ENCODE data around the gene FAT3. TPM values are rescaled to one million over a fixed set of nuclear protein-coding genes. Genes with fewer than 3 reads are reported as not detected.

Gene FAT3
- polyA plus RNA-seq, 1 donor (not counting 4 experiments of a cell fraction or from before 2014, with no cell fraction given) = 0.69 TPM

DNA sequence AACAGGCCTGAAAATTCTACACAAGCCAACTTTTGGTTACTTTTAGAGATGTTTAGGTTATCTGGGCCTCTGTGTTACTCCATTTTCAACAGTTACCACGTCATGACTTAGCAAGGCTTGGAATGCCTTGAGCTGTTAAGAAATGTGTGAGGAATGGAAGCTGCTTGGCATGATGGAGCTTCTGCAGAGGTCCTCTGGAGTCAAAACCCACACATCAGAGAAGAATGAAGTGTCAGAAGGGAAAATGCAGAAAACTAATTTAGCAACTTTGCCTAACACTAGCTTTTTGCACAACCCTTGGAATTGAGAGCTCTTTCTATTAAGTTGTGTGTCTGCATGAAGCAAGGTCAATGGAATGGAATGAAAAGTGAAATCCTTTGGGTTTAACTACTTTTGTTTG is 27.4 kb downstream of the FAT3 start:
- Histone ChIP-seq H3K4me2 (ENCODE audit: control insufficient read depth, extremely low read depth, insufficient read depth, low read depth, low read length) (no peak overlapping the region), H3K4me3 (ENCODE audit: control insufficient read depth in 2 of 3, extremely low read depth in 1 of 3, insufficient read depth in 2 of 3, low read depth in 1 of 3, low read length in 3 of 3) (no peak overlapping the region), H3K27ac (ENCODE audit: control insufficient read depth, insufficient read depth, low read length) (no peak overlapping the region), H3K36me3 (ENCODE audit: control insufficient read depth in 2 of 2, extremely low read depth in 1 of 2, insufficient read depth in 2 of 2, low read length in 2 of 2) (no peaks in the 10 kb centered on the region), H3K79me2 (ENCODE audit: control insufficient read depth, insufficient read depth, low read length) (no peaks in the 10 kb centered on the region), H4K20me1 (ENCODE audit: control insufficient read depth, extremely low read depth, insufficient read depth, low read length) (no peaks in the 10 kb centered on the region), H3K9ac (ENCODE audit: control insufficient read depth, extremely low read depth, insufficient read depth, low read length) (no peak overlapping the region), H3K9me3 (ENCODE audit: control insufficient read depth, low read depth, low read length) (no peaks in the 10 kb centered on the region), H3K9me1 (ENCODE audit: control insufficient read depth, extremely low read depth, insufficient read depth, low read length) (no peaks in the 10 kb centered on the region), H3K4me1 (ENCODE audit: control insufficient read depth, extremely low read depth, insufficient read depth, low read length) (no peaks in the 10 kb centered on the region), H2AFZ (ENCODE audit: control insufficient read depth, low read length) (no peak overlapping the region), H3K27me3 (ENCODE audit: control insufficient read depth, extremely low read depth, insufficient read depth, low read length) (no peaks in the 10 kb centered on the region)
- dilution Hi-C loops (cut with MboI; ENCODE audit: extremely low pct_ligation_motif_present, low sequenced_read_pairs) = no loop called here
- DNase-seq (ENCODE audit: low read depth, low spot score) (no peak), FAIRE-seq (no peak)
- TF ChIP-seq, protein P1, sequence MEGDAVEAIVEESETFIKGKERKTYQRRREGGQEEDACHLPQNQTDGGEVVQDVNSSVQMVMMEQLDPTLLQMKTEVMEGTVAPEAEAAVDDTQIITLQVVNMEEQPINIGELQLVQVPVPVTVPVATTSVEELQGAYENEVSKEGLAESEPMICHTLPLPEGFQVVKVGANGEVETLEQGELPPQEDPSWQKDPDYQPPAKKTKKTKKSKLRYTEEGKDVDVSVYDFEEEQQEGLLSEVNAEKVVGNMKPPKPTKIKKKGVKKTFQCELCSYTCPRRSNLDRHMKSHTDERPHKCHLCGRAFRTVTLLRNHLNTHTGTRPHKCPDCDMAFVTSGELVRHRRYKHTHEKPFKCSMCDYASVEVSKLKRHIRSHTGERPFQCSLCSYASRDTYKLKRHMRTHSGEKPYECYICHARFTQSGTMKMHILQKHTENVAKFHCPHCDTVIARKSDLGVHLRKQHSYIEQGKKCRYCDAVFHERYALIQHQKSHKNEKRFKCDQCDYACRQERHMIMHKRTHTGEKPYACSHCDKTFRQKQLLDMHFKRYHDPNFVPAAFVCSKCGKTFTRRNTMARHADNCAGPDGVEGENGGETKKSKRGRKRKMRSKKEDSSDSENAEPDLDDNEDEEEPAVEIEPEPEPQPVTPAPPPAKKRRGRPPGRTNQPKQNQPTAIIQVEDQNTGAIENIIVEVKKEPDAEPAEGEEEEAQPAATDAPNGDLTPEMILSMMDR (optimal IDR thresholded peaks at IDR 0.05 in 1 of 3, IDR thresholded peaks at IDR 0.05 in 1 of 3, conservative IDR thresholded peaks at IDR 0.05 in 1 of 3; ENCODE audit: extremely low read depth in 1 of 3, insufficient read depth in 2 of 3, low read length in 3 of 3) = no peak
- TF ChIP-seq EZH2 (IDR thresholded peaks at IDR 0.05; ENCODE audit: low read length) = no peak

DNA sequence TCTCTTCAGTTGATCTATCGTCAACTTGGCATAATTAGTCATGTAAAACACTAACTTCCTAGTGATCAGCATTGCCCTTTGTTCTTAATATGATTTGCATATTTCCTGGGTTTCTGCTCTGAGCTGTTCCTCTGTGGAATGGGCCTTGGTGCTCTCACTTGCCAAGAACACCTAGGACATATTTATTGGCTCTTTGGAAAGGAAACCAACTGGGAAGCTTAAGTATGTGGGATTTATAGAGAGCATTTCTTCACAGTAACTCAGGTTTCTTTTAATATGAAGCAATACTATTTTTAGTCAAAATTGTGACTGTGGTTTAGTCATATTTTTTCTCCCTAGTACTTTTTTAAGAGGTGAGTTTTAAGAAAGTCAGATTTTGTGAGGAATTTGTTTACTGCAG is 28.8 kb downstream of the FAT3 start:
- no peak overlapping the region for H2AFZ ChIP-seq (ENCODE audit: control insufficient read depth, low read length)
- no peak overlapping the region for H3K9ac ChIP-seq (ENCODE audit: control insufficient read depth, extremely low read depth, insufficient read depth, low read length)
- H4K20me1 ChIP-seq (ENCODE audit: control insufficient read depth, extremely low read depth, insufficient read depth, low read length) = no peaks in the 10 kb centered on the region
- no peak for DNase-seq (ENCODE audit: low read depth, low spot score)
- H3K4me2 ChIP-seq (ENCODE audit: control insufficient read depth, extremely low read depth, insufficient read depth, low read depth, low read length) = no peak overlapping the region
- no peaks in the 10 kb centered on the region for H3K9me1 ChIP-seq (ENCODE audit: control insufficient read depth, extremely low read depth, insufficient read depth, low read length)
- no peak for FAIRE-seq
- TF ChIP-seq, protein P1 (optimal IDR thresholded peaks at IDR 0.05 in 1 of 3, IDR thresholded peaks at IDR 0.05 in 1 of 3, conservative IDR thresholded peaks at IDR 0.05 in 1 of 3; ENCODE audit: extremely low read depth in 1 of 3, insufficient read depth in 2 of 3, low read length in 3 of 3) = no peak
- TF ChIP-seq EZH2 (IDR thresholded peaks at IDR 0.05; ENCODE audit: low read length) = no peak
- no peak overlapping the region for H3K4me3 ChIP-seq (ENCODE audit: control insufficient read depth in 2 of 3, extremely low read depth in 1 of 3, insufficient read depth in 2 of 3, low read depth in 1 of 3, low read length in 3 of 3)
- no peaks in the 10 kb centered on the region for H3K4me1 ChIP-seq (ENCODE audit: control insufficient read depth, extremely low read depth, insufficient read depth, low read length)
- no peaks in the 10 kb centered on the region for H3K9me3 ChIP-seq (ENCODE audit: control insufficient read depth, low read depth, low read length)
- no peaks in the 10 kb centered on the region for H3K27me3 ChIP-seq (ENCODE audit: control insufficient read depth, extremely low read depth, insufficient read depth, low read length)
- H3K36me3 ChIP-seq (ENCODE audit: control insufficient read depth in 2 of 2, extremely low read depth in 1 of 2, insufficient read depth in 2 of 2, low read length in 2 of 2) = no peaks in the 10 kb centered on the region
- H3K79me2 ChIP-seq (ENCODE audit: control insufficient read depth, insufficient read depth, low read length) = no peaks in the 10 kb centered on the region
- H3K27ac ChIP-seq (ENCODE audit: control insufficient read depth, insufficient read depth, low read length) = no peak overlapping the region
- dilution Hi-C loops (cut with MboI; ENCODE audit: extremely low pct_ligation_motif_present, low sequenced_read_pairs) = no loop called here
